GM15510 (cell line): ENCODE measurements around the gene CNST.

Experiments
- POLR2A ChIP-seq: IDR thresholded peaks from 3 replicates; pipeline ENCODE4 v1.6.1; 2011; ENCODE audit warnings: borderline replicate concordance; ENCODE audit not compliant: insufficient read length; ENCODE audit errors: extremely low read depth

CNST gene

DNA sequence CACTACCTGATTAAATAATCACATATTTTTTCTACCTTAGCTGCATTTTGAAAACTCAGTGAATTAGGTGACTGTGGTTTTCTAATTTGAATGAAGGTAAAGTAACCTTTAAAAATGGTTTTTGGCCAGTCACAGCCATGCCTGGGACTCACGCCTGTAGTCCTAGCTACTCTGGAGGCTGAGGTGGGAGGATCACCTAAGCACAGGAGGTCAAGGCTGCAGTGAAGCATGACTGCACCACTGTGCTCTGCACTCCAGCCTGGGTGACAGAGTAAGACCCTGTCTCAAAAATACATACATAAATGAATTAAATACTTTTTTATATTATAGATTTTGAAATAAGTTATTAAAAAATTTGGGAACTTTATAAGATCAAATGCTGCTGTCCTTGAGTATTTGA lies 5.7 kb downstream of the CNST start:
- TF ChIP-seq POLR2A, result no peak

GRCh38 chr1:246572785-246573184 lies 6.5 kb downstream of the CNST start:
- no peak for TF ChIP-seq POLR2A

DNA sequence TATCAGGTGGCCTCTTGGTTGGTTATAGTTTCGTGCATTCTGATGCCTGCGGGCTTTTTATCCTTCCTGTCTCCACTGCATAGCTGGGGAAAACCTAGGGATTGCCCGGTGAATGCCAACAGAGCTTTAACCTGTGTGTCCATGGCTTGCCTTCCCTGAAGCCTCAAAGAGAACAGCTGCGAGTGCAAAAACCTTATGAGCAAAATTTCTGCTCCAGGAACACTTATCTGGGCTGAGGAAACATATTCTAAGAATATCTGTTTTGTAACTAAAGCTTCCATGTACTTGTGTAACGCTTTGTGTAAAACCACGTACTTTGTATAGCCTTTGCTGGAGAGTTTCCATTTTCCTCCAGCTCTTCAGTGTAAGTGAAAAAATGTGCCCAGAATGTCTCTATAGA lies 7.2 kb downstream of the CNST start:
- no peak for TF ChIP-seq POLR2A

GRCh38 chr1:246576709-246577032 lies 10.4 kb downstream of the CNST start:
- no peak for TF ChIP-seq POLR2A

- TF ChIP-seq POLR2A, result no peak
Measured at GRCh38 chr1:246577082-246577719, 10.9 kb downstream of the CNST start.

- no peak for TF ChIP-seq POLR2A
Measured at GRCh38 chr1:246577720-246578106, 11.5 kb downstream of the CNST start.

DNA sequence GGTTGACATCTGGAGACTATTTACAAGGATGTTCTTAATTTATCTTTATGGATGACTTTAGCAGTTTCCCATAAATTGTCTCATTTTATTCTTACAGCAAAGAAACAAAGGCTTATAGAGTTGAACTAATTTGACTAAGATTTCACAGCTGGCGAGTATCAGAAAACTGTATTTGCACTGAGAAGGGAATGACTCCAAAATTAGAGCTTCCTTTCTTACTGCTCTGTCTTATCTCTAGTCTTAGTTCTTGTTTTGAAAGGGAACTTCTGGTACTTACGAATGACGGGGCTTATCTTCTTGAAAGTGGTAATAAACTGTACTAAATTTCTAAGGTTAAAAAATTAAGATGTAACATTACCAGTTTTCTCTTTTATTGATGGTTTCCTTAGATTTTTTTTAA lies 13.6 kb downstream of the CNST start:
- TF ChIP-seq POLR2A, result no peak

GRCh38 chr1:246580497-246581370 lies 14.5 kb downstream of the CNST start:
- no peak for TF ChIP-seq POLR2A

DNA sequence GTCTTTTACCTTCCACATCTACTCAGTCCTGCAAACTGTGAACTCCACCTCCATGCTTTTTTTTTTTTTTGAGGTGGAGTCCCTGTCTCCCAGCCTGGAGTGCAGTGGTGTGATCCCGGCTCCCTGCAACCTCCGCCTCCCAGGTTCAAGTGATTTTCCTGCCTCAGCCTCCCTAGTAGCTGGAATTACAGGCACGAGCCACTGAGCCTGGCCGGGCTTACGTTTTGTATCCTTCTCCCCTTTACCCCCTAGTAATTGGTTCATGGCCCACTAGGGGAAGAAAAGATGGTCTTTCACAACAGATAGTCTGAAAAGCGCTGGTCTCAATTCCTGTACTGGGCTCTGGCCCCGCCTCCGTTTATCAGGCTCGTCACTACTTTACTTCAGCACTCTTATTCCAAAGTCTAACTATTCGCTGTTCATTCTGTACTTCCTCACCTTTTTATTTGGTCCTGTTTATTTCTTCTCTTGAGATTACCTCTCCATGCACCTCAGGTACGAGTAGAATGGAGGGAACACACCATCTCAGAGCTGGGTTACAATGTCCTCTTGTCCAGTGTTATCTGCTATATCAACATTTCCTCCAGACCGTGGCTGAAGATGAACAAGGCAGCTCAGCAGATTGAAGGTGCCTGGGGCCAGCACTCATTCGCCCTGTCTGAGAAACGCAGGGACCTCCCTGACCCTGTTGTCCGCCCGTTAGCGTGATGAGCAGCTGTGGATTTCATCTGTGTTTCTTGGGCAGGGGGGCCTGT lies 16.2 kb downstream of the CNST start:
- no peak for TF ChIP-seq POLR2A

- TF ChIP-seq POLR2A, result no peak
Measured at GRCh38 chr1:246583056-246583440, 16.8 kb downstream of the CNST start.

GRCh38 chr1:246583448-246584185 lies 17.4 kb downstream of the CNST start:
- TF ChIP-seq POLR2A, result no peak

- no peak for TF ChIP-seq POLR2A
Measured at GRCh38 chr1:246587032-246587431, 20.8 kb downstream of the CNST start.

- no peak for TF ChIP-seq POLR2A
Measured at GRCh38 chr1:246587606-246588005, 21.4 kb downstream of the CNST start.

DNA sequence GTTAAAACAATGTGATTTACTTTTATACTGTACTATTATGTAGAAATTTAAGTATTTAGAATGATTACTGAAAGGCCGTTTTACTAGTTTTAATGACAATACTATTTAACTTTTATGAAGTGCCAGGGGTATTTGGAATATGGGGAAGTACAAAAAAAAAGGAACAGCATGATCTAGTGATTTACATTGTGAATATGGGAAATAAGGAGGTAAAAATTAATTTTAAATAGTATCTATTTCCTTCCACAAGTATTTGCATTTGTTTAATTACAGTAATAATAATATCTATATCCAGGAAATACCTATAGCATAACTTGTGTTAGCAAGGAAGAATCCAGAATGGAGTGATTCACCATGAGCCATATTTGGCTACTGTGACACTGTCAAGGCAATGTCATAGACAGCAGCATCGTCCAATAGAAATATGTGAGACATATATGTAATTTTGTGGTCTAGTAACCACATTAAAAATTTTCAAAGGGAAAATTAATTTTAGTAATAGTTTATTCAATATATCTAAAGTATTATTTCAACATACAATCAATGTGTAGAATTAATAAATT lies 22.0 kb downstream of the CNST start:
- no peak for TF ChIP-seq POLR2A
